Retinal pigment epithelial cell (primary cell): Measurements from ENCODE around the gene ARHGAP23.

Experiments
- DNase-seq: peaks from one replicate; pipeline ENCODE4 v3.0.0-alpha.2; 2010; ENCODE audit warnings: low read depth
- H3K4me3 ChIP-seq: 2 replicates; pipeline ENCODE4 v1.5.1; 2011; ENCODE audit warnings: mild to moderate bottlenecking, low read length, control low read depth, moderate library complexity
- TF ChIP-seq, protein P1 (sequence below): conservative IDR thresholded peaks from 2 replicates; pipeline ENCODE4 v1.5.1; 2011; ENCODE audit warnings: low read depth, low read length, control low read depth, inconsistent platforms

ARHGAP23 gene

DNA sequence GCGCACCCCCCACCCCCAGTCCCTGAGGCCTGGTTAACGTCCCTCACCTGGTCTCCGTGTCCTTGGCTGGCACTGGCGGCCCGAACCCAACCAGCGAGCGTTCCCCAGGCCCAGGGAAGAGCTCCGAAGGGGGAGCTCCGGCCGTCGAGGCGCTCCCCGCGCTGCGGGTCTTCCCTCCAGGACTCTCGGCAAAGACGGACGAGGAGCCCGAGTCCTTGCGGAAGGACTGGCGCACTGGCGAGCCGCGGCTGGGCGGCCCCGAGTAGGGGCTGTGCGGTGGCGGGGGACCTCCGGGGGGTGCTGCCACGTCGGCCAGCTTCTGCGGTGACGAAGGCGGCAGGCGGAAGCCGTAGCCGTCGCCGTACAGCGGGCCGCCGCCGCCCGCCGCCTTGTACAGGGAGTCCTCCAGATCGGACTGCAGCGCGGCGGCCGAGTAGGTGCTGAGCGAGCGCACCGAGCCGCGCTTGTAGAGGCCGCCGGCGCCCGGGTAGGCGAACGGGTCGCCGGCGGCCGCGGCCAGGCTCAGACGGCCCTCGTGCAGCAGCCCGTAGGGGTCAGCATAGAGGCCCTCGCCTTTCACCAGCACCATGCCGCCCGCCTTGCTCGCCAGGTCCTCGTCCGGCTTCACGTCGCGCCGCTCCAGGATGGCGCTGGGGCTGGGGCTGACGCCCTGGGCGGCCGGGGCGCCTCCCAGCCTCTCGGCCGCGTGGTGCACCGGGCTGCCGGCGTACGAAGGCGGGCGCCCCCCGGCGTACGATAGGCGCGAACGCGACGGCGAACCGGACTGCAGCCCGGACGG is 133.4 kb downstream of the ARHGAP23 start:
- TF ChIP-seq, protein P1, sequence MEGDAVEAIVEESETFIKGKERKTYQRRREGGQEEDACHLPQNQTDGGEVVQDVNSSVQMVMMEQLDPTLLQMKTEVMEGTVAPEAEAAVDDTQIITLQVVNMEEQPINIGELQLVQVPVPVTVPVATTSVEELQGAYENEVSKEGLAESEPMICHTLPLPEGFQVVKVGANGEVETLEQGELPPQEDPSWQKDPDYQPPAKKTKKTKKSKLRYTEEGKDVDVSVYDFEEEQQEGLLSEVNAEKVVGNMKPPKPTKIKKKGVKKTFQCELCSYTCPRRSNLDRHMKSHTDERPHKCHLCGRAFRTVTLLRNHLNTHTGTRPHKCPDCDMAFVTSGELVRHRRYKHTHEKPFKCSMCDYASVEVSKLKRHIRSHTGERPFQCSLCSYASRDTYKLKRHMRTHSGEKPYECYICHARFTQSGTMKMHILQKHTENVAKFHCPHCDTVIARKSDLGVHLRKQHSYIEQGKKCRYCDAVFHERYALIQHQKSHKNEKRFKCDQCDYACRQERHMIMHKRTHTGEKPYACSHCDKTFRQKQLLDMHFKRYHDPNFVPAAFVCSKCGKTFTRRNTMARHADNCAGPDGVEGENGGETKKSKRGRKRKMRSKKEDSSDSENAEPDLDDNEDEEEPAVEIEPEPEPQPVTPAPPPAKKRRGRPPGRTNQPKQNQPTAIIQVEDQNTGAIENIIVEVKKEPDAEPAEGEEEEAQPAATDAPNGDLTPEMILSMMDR: no peak
- H3K4me3 ChIP-seq: no peak overlapping the region
- no peak for DNase-seq
